ENCODE data around the gene PLXNA2.

The PLXNA2 gene

GRCh38 chr1:208150833-208151458 lies 93.2 kb downstream of the PLXNA2 start:
- TF ChIP-seq GATA2 (IDR thresholded peaks at IDR 0.05; ENCODE audit: low read depth, low read length) (no peak), GATA3 (IDR thresholded peaks at IDR 0.05; ENCODE audit: low read depth, low read length) (no peak)

DNA sequence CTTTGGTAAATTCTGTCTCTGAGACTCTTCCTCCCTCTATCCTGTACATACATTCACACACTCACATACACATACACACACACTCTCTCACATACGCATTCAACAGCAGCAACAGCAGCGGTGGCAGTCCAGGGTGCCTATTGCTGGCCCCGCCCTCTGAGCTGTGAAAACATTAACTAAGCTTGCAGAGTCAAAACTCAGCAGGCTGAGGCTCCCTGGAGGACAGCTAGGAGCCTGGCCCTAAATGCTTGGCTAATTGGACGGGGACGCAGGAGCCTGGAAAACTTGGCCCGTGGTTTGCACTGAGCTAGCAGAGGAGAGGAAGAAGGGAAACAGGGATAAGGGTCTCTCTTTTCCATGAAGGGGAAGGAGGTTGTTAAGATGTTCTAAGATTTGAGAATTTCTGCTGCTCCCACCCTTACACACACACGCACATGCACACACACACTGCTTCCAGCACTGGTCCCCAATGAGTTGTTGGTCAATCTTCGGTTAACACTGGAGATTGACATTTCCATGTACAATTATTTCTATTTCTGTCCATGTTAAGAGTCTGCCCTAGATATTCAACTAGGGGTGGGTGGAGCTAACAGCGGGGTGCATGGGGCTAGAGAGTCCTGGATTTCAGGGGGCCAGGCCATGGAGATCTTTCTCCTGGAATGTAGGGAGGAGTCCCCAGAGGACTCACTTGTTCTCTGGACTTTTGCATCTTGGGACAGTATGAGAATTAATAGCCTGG lies 94.2 kb downstream of the PLXNA2 start:
- TF ChIP-seq GATA3 (IDR thresholded peaks at IDR 0.05; ENCODE audit: low read depth, low read length) (no peak), GATA2 (IDR thresholded peaks at IDR 0.05; ENCODE audit: low read depth, low read length) (no peak)

- no peak for TF ChIP-seq GATA3 (IDR thresholded peaks at IDR 0.05; ENCODE audit: low read depth, low read length)
- TF ChIP-seq GATA2 (IDR thresholded peaks at IDR 0.05; ENCODE audit: low read depth, low read length) = no peak
Measured at GRCh38 chr1:208149213-208149612, 95.0 kb downstream of the PLXNA2 start.

- TF ChIP-seq GATA2 (IDR thresholded peaks at IDR 0.05; ENCODE audit: low read depth, low read length) = no peak
Measured at GRCh38 chr1:208148380-208148779, 95.8 kb downstream of the PLXNA2 start.

- no peak for TF ChIP-seq GATA3 (IDR thresholded peaks at IDR 0.05; ENCODE audit: low read depth, low read length)
- no peak for TF ChIP-seq GATA2 (IDR thresholded peaks at IDR 0.05; ENCODE audit: low read depth, low read length)
Measured at GRCh38 chr1:208146650-208147049, 97.5 kb downstream of the PLXNA2 start.

DNA sequence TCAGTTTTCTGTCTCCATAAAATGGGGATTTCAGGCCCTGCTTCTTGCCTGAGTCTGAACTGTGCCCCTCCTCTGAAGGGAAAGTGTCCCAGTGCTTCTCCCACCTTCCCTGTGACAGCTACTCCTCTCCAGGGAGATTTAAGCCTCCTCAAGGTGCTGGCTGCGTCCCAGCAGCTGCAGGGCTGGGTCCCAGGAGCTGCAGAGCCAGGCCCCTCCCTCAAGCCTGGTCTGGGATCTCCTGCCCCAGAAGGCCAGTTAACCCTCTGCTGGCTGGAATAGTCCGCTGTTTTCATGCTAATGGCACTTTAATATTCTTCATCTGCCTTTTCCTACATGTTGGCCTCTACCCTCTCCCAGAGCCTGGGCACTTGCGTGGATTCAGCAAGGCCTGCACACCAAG lies 99.0 kb downstream of the PLXNA2 start:
- TF ChIP-seq GATA3 (IDR thresholded peaks at IDR 0.05; ENCODE audit: low read depth, low read length) (no peak), GATA2 (IDR thresholded peaks at IDR 0.05; ENCODE audit: low read depth, low read length) (no peak)

- TF ChIP-seq GATA3 (IDR thresholded peaks at IDR 0.05; ENCODE audit: low read depth, low read length) (no peak), GATA2 (IDR thresholded peaks at IDR 0.05; ENCODE audit: low read depth, low read length) (no peak)
Measured at GRCh38 chr1:208142590-208143382, 101.4 kb downstream of the PLXNA2 start.

DNA sequence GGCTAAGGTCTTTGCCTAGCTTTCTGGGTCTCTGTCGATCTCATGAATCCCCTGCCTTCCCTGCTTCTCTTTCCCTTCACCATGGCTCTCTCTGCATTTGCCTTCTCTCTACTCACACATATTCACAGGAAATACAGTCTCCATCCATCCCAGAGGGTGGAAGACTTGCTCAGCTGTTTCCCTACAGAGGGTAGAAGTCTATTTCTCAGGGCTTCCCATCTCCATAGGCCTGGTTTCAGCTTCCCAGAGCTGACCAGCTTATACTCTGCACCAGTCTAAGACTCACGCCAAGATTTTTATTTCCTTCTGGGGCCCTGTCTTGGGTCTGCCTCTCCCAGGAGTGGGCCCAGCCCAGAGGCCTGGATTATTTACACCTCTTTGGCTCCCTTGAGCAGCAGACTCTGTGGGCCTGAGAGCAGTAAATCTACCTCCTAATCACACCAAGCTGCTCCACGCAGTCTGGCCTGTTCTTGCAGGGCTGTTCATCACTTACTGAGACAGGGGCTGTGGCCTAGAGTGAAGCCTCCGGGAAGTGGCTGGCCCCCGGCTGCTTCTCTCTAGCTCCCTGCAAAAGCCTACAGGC lies 102.5 kb downstream of the PLXNA2 start:
- TF ChIP-seq GATA2 (IDR thresholded peaks at IDR 0.05; ENCODE audit: low read depth, low read length) = no peak
- no peak for TF ChIP-seq GATA3 (IDR thresholded peaks at IDR 0.05; ENCODE audit: low read depth, low read length)

GRCh38 chr1:208139434-208140045 lies 104.6 kb downstream of the PLXNA2 start:
- no peak for TF ChIP-seq GATA2 (IDR thresholded peaks at IDR 0.05; ENCODE audit: low read depth, low read length)
- TF ChIP-seq GATA3 (IDR thresholded peaks at IDR 0.05; ENCODE audit: low read depth, low read length) = no peak

- TF ChIP-seq GATA3 (IDR thresholded peaks at IDR 0.05; ENCODE audit: low read depth, low read length) = no peak
- no peak for TF ChIP-seq GATA2 (IDR thresholded peaks at IDR 0.05; ENCODE audit: low read depth, low read length)
Measured at GRCh38 chr1:208137193-208137592, 107.0 kb downstream of the PLXNA2 start.

- no peak for TF ChIP-seq GATA3 (IDR thresholded peaks at IDR 0.05; ENCODE audit: low read depth, low read length)
- TF ChIP-seq GATA2 (IDR thresholded peaks at IDR 0.05; ENCODE audit: low read depth, low read length) = no peak
Measured at GRCh38 chr1:208136459-208137182, 107.6 kb downstream of the PLXNA2 start.

- TF ChIP-seq GATA2 (IDR thresholded peaks at IDR 0.05; ENCODE audit: low read depth, low read length) (no peak), GATA3 (IDR thresholded peaks at IDR 0.05; ENCODE audit: low read depth, low read length) (no peak)
Measured at GRCh38 chr1:208135354-208135753, 108.8 kb downstream of the PLXNA2 start.

DNA sequence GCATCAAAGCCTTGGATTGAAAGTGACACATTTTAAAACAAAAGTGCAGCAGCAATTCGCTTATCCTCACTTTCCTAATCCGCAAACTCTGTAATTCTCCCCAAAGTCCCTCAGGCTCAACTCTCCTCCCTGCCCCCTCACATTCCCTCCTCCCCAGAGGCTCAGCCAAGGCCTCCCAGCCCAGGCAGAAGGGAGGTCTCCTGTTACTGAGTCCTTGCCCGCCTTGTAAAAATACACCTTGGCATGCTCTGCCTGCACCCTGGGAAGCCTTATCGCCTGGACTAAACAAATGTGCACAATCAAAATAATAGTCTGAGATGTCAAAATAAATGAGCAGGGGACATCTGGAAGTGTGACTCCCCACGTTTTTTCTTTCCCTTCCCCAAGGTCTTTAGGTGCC lies 109.7 kb downstream of the PLXNA2 start:
- TF ChIP-seq GATA3 (IDR thresholded peaks at IDR 0.05; ENCODE audit: low read depth, low read length) = no peak
- no peak for TF ChIP-seq GATA2 (IDR thresholded peaks at IDR 0.05; ENCODE audit: low read depth, low read length)
